Measurements from ENCODE around the gene NBEA.
A peak's percentile ranks its signal among the peaks of the same experiment; 100 is the strongest.
"Not testable (repeated sequence)": the region's sequence is repeated elsewhere in the genome, so short reads cannot be mapped to it uniquely, and the experiment has no call there.

The NBEA gene

GRCh38 chr13:34941835-34942731, at the start of gene NBEA:
Gene NBEA (plus strand): TSS chr13:34942270. CDS start chr13:34942821, 551 bp downstream.
- DNase-seq = peak; percentile 80

- no peak for DNase-seq
Measured at GRCh38 chr13:34894756-34895155, 47.3 kb upstream of the NBEA start.

GRCh38 chr13:34897220-34897619, 44.9 kb upstream of the NBEA start:
- no peak for DNase-seq

GRCh38 chr13:34899888-34900287, 42.2 kb upstream of the NBEA start:
- no peak for DNase-seq

- DNase-seq = no peak
Measured at GRCh38 chr13:34900288-34900739, 41.8 kb upstream of the NBEA start.

GRCh38 chr13:34901572-34901971, 40.5 kb upstream of the NBEA start:
- DNase-seq = no peak

- no peak for DNase-seq
Measured at GRCh38 chr13:34911159-34911558, 30.9 kb upstream of the NBEA start.

- DNase-seq = peak; percentile 70
Measured at GRCh38 chr13:34913040-34913439, 29.0 kb upstream of the NBEA start.

GRCh38 chr13:34914416-34914815, 27.7 kb upstream of the NBEA start:
- no peak for DNase-seq

GRCh38 chr13:34926508-34926907, 15.6 kb upstream of the NBEA start:
- DNase-seq = no peak

GRCh38 chr13:34928676-34929075, 13.4 kb upstream of the NBEA start:
- DNase-seq = not testable (repeated sequence)

- no peak for DNase-seq
Measured at GRCh38 chr13:34931572-34931971, 10.5 kb upstream of the NBEA start.

- no peak for DNase-seq
Measured at GRCh38 chr13:34933349-34933748, 8.7 kb upstream of the NBEA start.

GRCh38 chr13:34933786-34934185, 8.3 kb upstream of the NBEA start:
- no peak for DNase-seq

- no peak for DNase-seq
Measured at GRCh38 chr13:34935841-34936240, 6.2 kb upstream of the NBEA start.

GRCh38 chr13:34939771-34940170, 2.3 kb upstream of the NBEA start:
- no peak for DNase-seq

- DNase-seq = no peak
Measured at GRCh38 chr13:34941436-34941834, 635 bp upstream of the NBEA start.

GRCh38 chr13:34942732-34943435, 814 bp downstream of the NBEA start:
- DNase-seq = peak; percentile 62

- DNase-seq = no peak
Measured at GRCh38 chr13:34943436-34944273, 1.6 kb downstream of the NBEA start.

GRCh38 chr13:34944274-34944634, 2.2 kb downstream of the NBEA start:
- no peak for DNase-seq

- no peak for DNase-seq
Measured at GRCh38 chr13:34944751-34945150, 2.7 kb downstream of the NBEA start.

GRCh38 chr13:34951528-34951927, 9.5 kb downstream of the NBEA start:
- DNase-seq = no peak

- no peak for DNase-seq
Measured at GRCh38 chr13:34959489-34959888, 17.4 kb downstream of the NBEA start.
